GM19397 (cell line): ENCODE data around the gene PDZD2.
"Not testable (repeated sequence)": the region's sequence is repeated elsewhere in the genome, so short reads cannot be mapped to it uniquely, and the experiment has no call there.

ENCODE experiments used
- ATAC-seq: cut with Tn5 transposase; IDR thresholded peaks from one replicate; pipeline ENCODE4 v1.9.1; 2021; ENCODE audit warnings: mild to moderate bottlenecking, moderate library complexity; ENCODE audit not compliant: unreplicated experiment

PDZD2 gene

GRCh38 chr5:32118922-32119321 is 480.0 kb downstream of the PDZD2 start:
- not testable (repeated sequence) for ATAC-seq

DNA sequence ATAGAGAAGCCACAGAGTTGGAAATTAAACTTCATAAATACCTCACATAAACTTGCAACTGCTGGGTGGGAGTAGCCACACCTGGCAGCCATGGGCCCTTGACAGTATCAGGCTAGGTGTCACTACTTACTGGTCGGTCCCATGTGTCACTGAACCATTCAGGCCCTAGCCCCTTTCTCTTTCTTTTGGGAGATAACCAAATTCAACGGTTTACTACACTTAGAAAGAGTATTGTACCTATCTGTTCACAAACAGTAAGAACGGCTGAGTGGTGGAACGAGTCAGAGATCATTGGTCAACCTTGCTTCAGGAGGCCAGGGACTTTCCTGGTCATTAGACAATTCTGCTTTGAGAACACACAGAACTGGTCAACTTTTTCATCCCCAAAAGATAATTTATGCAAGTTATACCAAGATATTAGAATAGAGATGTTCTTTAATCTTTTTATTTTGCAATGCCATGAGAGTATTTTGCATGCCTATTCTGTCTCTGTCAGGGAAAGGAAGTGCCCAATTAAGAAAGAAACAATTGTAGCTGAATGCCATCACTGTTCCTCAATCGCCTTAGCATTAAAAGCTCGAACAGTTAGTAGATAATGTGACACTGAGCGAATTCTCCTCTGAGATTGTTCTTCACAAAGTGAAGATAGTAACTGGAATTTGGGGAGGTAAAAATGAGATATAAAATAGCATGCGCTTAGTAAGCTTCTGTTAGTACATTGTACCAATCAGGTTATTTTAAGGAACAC is 484.3 kb downstream of the PDZD2 start:
- no peak for ATAC-seq

GRCh38 chr5:32123889-32124676 is 485.2 kb downstream of the PDZD2 start:
- no peak for ATAC-seq

- no peak for ATAC-seq
These were observed 487.8 kb downstream of the PDZD2 start for GRCh38 chr5:32126691-32127090.

DNA sequence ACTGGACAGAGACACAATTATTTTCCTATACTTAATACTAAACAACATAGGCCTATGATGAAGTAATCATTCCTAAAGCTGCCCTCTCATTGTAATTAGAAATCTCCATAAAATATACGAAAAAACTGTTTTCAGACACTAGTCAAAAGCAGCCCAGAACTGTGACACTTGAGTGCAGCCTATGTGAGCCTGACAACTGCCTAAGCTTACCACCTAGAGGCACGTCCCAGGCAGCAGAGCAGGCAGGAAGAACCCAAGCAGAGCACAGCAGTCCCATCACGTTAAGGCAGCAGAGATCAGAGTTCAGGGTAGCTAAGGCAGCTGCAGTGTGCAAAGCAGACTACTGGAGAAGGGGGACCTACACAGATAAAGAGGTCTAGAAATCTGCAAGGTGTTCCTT is 488.8 kb downstream of the PDZD2 start:
- ATAC-seq, result no peak

GRCh38 chr5:32129074-32129598 is 490.2 kb downstream of the PDZD2 start:
- ATAC-seq, result no peak

DNA sequence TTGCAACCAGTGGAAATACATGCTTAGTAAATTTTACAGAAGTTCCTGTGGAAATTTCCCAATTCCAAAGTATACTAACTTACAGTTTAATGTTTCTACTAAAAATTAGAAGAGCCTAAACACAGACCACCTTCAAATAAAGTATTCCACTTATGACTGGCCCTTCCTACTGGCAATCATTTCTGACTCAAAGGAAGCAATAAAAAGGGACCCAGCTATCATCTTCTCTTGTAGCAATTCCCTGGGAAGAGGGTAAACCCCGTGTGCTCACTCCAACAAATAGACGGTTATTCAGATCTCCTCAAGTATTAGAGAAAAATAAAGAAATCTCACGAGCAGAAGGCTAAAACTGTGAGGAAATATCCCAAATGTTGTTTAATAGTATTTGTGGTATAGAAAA is 491.9 kb downstream of the PDZD2 start:
- no peak for ATAC-seq

DNA sequence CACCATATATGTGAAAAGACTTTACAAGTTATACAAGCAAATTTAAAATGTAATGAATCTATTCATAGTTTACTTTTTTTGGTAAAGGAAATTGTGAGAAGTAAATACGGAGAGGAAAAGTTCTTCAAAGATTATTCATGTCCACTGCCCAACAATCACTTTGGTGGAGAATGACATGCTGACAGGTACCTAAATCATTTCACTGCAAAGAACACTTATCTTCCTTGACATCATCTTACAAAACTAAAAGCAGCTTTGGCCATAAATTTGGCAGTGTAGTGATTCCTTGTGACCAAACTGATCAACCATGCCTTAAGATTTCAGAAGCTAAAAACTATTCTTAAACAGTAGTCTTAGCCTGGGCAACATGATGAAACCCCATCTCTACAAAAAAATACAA is 492.7 kb downstream of the PDZD2 start:
- no peak for ATAC-seq

GRCh38 chr5:32132757-32133156 is 493.8 kb downstream of the PDZD2 start:
- ATAC-seq, result no peak

- no peak for ATAC-seq
These were observed 496.2 kb downstream of the PDZD2 start for GRCh38 chr5:32135086-32135485.

DNA sequence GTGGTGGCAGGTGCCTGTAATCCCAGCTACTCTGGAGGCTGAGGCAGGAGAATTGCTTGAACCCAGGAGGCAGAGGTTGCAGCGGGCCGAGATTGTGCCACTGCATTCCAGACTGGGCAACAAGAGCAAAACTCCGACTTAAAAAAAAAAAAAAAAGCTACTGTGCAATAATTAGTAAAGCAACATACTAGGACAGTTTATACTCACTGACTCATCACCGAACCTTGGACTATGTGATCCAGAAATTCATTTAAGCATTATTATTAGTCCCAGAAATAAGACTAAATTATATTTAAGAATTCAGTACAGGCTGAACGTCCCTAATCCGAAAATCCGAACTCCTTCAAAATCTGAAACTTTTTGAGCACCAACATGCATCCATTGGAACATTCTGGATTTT is 497.4 kb downstream of the PDZD2 start:
- no peak for ATAC-seq

DNA sequence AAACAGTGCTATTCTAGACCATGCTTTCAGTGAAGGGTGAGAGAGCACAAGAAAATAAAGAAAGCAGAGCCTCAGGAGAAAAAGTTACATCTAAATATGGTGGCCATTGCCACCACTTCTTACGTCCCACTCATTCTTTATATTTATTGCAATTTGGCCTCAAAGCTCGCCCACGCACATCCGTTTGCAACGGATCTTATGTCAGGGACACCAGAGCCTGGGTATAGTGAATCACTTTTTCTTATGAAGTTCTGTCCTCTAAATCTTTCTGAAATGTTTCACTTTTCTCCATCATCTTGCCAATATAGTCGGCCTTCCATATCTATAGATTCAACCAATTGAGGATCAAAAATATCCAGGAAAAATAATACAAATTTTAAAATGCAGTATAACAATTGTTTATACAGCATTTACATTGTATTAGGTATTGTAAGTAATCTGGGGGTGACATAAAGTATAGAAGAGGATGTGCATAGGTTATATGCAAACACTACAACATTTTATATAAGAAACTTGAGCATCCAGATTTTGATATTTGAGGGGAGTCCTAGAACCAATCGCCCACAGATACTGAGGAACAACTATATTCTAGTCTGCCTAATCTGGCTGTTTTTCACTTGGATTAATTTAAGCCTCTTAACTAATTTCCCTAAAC is 500.0 kb downstream of the PDZD2 start:
- ATAC-seq, result no peak

- no peak for ATAC-seq
These were observed 504.9 kb downstream of the PDZD2 start for GRCh38 chr5:32143617-32144377.

GRCh38 chr5:32144378-32145207 is 505.7 kb downstream of the PDZD2 start:
- ATAC-seq, result no peak

DNA sequence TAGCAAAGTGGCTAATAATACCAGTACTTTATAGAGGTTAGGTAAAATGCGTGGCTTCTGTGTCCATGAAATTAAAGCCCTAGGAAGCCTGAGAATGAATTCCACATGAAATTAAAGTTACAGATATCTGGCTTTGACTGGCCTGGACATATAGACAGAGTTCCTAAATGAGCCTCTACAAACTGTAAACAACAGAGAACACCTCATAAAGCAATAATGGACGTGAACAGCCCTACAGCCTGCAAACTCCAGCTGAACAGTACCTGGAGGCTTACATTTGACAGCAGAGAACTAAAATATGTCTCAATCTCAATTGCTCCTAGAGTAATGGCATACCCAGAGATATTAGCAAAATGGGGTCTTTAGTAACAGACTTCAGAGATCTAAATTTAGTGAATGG is 506.4 kb downstream of the PDZD2 start:
- no peak for ATAC-seq

DNA sequence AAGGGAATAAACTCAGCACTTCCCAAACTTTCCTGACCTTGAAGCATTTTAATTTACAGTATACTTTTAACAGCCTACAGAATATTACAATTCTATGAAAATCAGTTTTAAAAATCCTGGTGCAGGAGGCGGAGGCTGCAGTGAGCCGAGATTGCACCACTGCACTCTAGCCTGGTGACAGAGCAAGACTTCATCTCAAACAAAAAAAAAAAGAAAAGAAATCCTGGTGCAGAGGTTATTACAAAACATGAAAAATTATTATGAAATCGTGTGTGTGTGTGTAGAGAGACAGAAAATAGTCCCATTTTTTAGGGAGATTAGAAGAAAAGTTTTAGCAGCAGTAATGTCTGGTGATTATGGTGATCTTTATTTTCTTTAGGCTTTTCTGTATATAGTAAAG is 508.3 kb downstream of the PDZD2 start:
- ATAC-seq, result no peak

GRCh38 chr5:32147959-32148358 is 509.0 kb downstream of the PDZD2 start:
- ATAC-seq, result no peak

DNA sequence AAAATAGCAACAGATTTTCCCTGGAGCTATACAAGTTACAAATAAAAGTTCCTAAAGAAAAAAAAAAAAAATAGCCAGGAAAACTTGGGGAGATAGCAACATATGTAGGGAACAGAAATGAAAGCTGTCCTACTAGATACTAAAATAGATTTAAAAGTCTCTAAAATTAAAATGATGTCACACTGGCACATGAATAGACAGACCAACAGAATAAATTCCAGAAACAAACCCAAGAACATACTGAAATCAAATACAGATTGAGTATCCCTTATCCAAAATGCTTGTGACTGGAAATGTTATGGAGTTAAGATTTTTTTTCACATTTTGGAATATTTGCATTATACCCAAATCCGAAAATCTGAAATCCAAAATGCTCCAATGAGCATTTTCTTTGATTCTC is 511.4 kb downstream of the PDZD2 start:
- ATAC-seq, result no peak

DNA sequence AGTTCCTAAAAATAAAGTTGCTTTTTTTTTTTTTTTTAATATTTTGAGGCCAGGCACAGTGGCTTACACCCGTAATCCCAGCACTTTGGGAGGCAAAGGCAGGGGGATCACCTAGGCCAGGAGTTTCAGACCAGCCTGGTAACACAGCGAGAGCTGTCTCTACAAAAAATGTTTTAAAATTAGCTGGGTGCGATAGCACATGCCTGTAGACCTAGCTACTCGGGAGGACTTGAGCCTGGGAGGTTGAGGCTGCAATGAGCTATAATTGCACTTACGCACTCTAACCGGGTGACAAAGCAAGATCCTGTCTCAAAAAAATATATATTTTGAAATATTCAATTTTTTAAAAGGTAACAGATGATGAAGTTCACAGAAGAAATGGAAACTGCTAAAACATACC is 512.3 kb downstream of the PDZD2 start:
- ATAC-seq, result no peak

DNA sequence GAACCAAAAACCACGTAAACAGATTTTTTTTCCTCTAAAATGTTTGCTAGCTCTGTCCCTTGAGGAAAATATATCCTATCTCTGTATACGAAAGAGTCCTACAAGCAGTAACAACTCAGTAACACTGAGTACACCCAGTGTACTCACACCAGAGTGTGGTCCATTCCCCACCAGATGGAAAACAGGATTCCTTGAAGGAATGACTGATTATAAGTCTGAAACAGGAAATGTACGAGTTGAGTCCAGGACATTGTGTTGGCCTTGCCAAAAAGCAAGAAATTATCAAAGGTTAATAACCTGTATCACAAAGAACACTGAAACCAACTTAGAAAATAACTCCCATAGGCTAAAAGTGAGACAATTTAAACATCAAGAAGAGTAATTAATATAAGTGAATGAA is 514.8 kb downstream of the PDZD2 start:
- ATAC-seq, result no peak
